T-helper 17 cell (primary cell): Measurements from ENCODE around the gene INPP5F. TPM values are rescaled to one million over a fixed set of nuclear protein-coding genes. Genes with fewer than 3 reads are reported as not detected.
"Not testable (repeated sequence)": the region's sequence is repeated elsewhere in the genome, so short reads cannot be mapped to it uniquely, and the experiment has no call there.

Source experiments
- ATAC-seq: fragments of 150-1000 bp; cut with Tn5 transposase; 2 replicates; pipeline ENCODE4 v1.10.0; 2021; ENCODE audit warnings: mild to moderate bottlenecking, moderate library complexity
- DNase-seq, 3 donors: peaks; one replicate each; pipeline versions ENCODE4 v3.0.0 to v3.0.0-alpha.2; 2020 to 2021
- H3K9me3 ChIP-seq: one replicate; pipeline ENCODE4 v1.7.0; 2013; ENCODE audit warnings: low read length, mild to moderate bottlenecking; ENCODE audit not compliant: control insufficient read depth, poor library complexity, severe bottlenecking
- H3K27ac Mint-ChIP-seq: one replicate; pipeline ENCODE4 v1.8.0; 2022; ENCODE audit warnings: mild to moderate bottlenecking, moderate library complexity, mixed read lengths
- H3K27me3 Mint-ChIP-seq: one replicate; pipeline ENCODE4 v1.8.0; 2022; ENCODE audit warnings: mixed read lengths
- H3K36me3 Mint-ChIP-seq: one replicate; pipeline ENCODE4 v1.8.0; 2022; ENCODE audit warnings: low read depth, mixed read lengths
- H3K4me1 Mint-ChIP-seq: one replicate; pipeline ENCODE4 v1.8.0; 2022; ENCODE audit warnings: mild to moderate bottlenecking, mixed read lengths
- H3K4me3 Mint-ChIP-seq: one replicate; pipeline ENCODE4 v1.8.0; 2022; ENCODE audit warnings: mild to moderate bottlenecking, moderate library complexity, mixed read lengths
- total RNA-seq, 4 donors: library from RNA in 2 of 4; stranded (reverse) in 2 of 4; gene quantifications; one replicate each; pipeline ENCODE4 v1.2.3 and lab custom pipeline; 2022 to 2026

Gene INPP5F
- total RNA-seq, 2 donors from 2014 or later: 10.4 to 11.9 TPM

DNA sequence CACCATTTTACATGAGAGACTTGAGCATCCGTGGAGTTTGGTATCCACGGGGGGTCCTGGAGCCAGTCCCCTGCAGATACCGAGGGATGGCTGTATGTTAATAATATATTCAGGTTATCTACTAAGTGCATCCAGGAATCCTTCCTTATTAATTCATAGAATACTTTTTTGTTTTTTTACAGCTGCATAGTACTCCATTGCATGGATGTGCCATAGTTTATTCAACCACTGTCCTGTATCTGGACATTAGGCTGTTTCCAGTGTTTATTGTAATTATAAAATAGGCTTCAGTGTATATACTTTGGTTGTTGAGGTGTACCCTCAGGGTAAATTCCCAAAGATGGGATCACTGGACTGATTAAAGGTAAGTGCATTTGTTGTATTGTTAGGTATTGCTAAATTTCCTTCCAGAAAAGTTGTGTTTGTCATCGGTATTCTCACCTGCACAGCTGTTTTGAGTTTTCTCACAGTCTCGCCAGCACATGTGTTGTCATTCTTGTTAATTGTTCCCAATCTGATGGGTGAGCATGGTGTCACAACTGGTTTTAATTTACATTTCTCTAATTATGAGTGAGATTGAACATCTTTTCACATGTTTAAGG is 55.1 kb downstream of the INPP5F start:
- H3K9me3 ChIP-seq: no peaks in the 10 kb centered on the region
- no peak overlapping the region for H3K4me3 Mint-ChIP-seq
- DNase-seq (no peak), ATAC-seq (no peak)
- H3K4me1 Mint-ChIP-seq: peaks cover 16% of the 10 kb centered on the region
- no peak overlapping the region for H3K27ac Mint-ChIP-seq
- no peaks in the 10 kb centered on the region for H3K36me3 Mint-ChIP-seq
- no peaks in the 10 kb centered on the region for H3K27me3 Mint-ChIP-seq

DNA sequence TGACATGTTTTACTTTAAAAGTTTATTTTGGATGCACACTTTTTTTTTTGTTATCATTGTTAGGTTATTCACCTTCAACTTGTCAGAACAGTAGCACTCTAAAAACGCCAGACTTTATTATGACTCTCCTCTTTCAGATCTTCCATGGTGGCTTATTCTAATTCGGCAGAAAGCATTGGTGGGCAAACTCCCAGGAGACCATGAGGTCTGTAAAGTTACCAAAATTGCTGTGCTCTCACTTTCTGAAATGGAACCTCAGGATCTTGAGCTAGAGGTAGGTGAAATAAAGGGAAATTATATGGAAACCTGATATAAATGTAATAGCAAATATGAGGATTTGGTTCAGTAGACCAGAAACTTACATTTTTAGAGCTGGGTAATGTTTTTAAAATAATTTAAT is 55.6 kb downstream of the INPP5F start:
- ATAC-seq: no peak
- Mint-ChIP-seq H3K27ac (no peak overlapping the region), H3K4me1 (peaks cover 16% of the 10 kb centered on the region), H3K27me3 (no peaks in the 10 kb centered on the region), H3K36me3 (no peaks in the 10 kb centered on the region), H3K4me3 (no peak overlapping the region)
- H3K9me3 ChIP-seq: no peaks in the 10 kb centered on the region
- no peak for DNase-seq

DNA sequence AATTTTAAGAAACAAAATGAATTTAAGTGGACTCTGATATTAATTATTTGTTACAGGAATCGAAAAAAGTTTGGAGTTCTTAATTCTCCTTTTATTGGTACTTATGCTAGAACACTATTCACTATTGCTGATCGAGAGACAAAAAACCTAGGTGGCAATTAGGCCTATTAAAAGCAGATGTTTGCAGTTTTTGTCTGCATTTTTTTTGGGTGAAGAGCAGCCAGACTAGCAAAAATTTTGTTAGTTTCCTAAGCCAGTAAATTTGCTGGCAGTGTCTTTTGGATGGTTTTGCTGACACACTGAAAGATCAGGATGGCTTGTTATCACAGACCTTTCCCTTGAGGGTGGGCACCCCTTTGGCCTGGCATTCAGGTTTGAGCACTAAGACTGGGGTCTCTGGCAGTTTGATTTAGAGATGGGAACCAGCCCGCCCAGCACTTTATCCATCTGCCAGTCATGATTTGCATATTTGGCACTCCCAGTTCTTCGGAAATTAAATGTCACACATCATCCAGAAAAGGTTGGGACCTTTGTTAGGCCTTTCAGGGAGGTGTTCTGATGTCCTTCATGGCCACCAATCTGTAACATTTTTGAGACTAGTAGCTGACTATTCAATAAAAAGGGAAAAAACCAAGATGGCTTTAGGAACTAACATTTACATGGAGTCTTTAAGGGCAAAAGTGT is 57.3 kb downstream of the INPP5F start:
- DNase-seq (no peak), ATAC-seq (no peak)
- H3K4me3 Mint-ChIP-seq: no peak overlapping the region
- H3K27ac Mint-ChIP-seq: no peak overlapping the region
- H3K4me1 Mint-ChIP-seq: peaks cover 24% of the 10 kb centered on the region
- no peaks in the 10 kb centered on the region for H3K27me3 Mint-ChIP-seq
- no peaks in the 10 kb centered on the region for H3K9me3 ChIP-seq
- H3K36me3 Mint-ChIP-seq: peaks cover 4% of the 10 kb centered on the region

DNA sequence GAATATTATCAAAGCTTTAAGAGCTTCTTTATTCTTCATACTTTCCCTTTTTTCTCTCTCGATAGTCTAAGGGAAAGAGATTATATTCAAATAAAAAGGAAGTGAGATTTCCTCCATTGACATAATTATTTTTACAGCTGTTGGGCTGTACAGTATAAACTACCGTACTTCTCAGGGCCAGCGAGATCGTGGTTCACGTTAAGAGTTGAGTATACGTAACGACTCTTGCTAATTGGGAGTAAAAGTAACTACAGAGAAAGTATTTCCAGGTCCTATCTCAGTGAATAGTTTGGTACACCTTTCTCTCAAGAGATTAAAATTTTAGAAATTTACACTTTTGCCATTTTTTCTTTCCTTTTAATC is 57.8 kb downstream of the INPP5F start:
- ATAC-seq (no peak), DNase-seq (no peak)
- Mint-ChIP-seq H3K4me3 (no peak overlapping the region), H3K27ac (no peak overlapping the region), H3K4me1 (peaks cover 24% of the 10 kb centered on the region), H3K27me3 (no peaks in the 10 kb centered on the region), H3K36me3 (peaks cover 4% of the 10 kb centered on the region)
- H3K9me3 ChIP-seq: no peaks in the 10 kb centered on the region

DNA sequence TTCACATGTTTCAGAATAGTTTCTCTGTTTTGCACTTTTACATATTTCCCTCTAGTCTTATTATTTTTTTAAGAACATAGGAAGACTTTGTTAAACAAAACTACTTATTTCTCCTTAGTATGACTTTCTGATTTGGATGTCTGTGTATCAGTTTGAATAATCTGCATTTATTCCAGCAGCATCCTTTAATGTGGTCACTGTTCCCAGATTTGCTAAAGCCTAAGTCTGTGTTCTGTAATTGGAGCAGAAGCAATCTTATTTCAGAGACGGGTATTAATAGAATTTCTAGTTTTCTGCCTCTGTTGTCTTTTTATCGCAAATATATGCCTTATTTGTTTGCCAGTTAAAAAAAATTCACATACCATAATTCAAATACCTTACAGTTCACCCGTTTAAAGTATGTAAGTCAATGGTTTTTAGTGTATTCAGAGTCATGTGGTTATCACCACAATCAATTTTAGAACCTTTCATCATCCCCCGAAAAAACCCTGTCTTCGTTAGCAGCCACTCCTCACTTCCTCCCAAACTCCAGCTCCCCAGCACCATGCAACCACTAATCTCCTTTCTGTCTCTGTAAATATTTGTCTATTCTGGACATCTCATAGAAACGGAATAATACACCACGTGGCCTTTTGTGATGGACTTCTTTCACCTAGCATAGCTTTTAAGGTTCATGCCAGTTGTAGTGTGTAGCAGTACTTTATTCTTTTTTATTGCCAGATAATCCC is 58.7 kb downstream of the INPP5F start:
- Mint-ChIP-seq H3K4me1 (peaks cover 23% of the 10 kb centered on the region), H3K4me3 (peak overlapping the region; percentile 79), H3K27ac (peak overlapping the region; percentile 49), H3K36me3 (peaks cover 4% of the 10 kb centered on the region), H3K27me3 (no peaks in the 10 kb centered on the region)
- no peak for DNase-seq
- ATAC-seq: peak; percentile 90
- H3K9me3 ChIP-seq: no peaks in the 10 kb centered on the region

DNA sequence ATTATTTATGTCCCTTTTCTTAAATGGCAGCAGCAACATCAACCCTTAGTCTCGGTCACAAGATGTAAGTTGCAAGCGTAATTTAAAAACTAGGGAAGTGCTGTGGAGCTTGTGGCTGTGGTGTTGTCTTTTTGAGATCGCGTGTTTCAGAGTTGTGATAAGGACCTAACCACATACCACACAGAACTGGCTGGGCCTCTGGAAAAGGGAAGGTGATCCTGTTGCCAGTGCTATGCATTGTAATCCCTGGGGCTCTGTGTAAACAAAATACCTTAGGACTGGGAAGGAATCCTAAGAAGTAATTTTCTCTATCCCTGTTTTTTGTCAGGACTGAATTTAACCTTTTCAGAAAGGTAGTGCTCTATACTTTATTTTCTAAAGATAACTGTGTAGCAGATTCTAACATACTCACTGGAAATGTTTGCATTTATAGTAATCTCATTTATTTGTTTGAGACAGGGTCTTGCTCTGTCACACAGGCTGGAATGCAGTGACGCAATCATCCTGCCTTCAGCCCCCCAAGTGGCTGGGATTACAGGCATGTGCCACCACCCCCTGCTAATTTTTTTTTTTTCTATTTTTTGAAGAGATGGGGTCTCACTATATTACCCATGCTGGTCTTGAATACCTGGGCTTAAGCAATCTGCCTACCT is 60.4 kb downstream of the INPP5F start:
- Mint-ChIP-seq H3K27ac (no peak overlapping the region), H3K4me1 (peaks cover 31% of the 10 kb centered on the region), H3K27me3 (no peaks in the 10 kb centered on the region), H3K4me3 (no peak overlapping the region), H3K36me3 (peaks cover 6% of the 10 kb centered on the region)
- no peak for ATAC-seq
- DNase-seq: no peak
- no peaks in the 10 kb centered on the region for H3K9me3 ChIP-seq

DNA sequence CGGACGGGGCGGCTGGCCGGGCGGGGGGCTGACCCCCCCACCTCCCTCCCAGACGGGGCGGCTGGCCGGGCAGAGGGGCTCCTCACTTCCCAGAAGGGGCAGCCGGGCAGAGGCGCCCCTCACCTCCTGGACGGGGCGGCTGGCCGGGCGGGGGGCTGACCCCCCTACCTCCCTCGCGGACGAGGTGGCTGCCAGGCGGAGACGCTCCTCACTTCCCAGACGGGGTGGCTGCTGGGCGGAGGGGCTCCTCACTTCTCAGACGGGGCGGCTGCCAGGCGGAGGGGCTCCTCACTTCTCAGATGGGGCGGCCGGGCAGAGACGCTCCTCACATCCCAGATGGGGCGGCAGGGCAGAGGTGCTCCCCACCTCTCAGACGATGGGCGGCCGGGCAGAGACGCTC is 69.3 kb downstream of the INPP5F start:
- H3K27ac Mint-ChIP-seq, DNase-seq, ATAC-seq, H3K36me3 Mint-ChIP-seq, H3K4me3 Mint-ChIP-seq, H3K27me3 Mint-ChIP-seq, H3K4me1 Mint-ChIP-seq, H3K9me3 ChIP-seq: not testable (repeated sequence)

DNA sequence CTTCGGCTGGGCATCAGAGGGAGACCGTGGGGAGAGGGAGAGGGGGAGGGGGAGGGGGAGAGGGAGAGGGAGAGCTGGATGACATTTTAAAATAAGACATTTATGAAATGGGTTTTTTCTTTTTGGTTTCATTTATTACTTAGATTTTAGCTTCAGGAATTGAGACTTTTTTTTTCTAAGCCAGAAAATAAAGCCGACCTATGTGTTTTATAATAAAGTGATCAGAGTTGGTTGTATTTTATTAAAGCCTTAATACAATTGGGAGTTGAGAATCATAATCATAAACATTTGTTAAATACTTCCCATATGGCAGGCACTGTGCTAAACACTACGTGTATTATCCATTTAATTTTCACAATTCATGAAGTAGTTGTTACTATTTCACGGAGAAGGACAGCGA is 70.2 kb downstream of the INPP5F start:
- Mint-ChIP-seq H3K27ac (no peak overlapping the region), H3K27me3 (no peaks in the 10 kb centered on the region), H3K4me1 (peaks cover 7% of the 10 kb centered on the region), H3K4me3 (no peak overlapping the region), H3K36me3 (peaks cover 8% of the 10 kb centered on the region)
- ATAC-seq (no peak), DNase-seq (no peak)
- H3K9me3 ChIP-seq: no peaks in the 10 kb centered on the region

DNA sequence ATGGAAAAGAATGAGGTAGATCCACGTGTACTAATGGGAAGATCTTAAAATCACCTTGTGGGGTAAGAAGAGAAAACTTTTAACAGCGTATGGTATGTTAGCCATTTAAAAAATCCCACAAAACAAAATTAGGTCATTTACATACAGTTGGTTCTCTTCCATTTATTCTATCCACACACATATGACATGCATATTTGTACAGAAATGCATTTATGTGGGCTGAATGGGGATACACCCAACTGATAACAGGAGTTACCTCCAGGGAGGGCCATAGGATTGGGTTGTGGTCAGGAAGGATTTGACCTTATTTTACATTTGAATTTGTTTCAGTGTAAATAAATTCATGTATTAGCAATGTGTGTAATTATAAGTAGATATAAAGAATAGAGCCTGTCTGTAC is 75.3 kb downstream of the INPP5F start:
- H3K9me3 ChIP-seq: no peaks in the 10 kb centered on the region
- no peak overlapping the region for H3K27ac Mint-ChIP-seq
- ATAC-seq: no peak
- H3K4me1 Mint-ChIP-seq: peaks cover 4% of the 10 kb centered on the region
- H3K4me3 Mint-ChIP-seq: no peak overlapping the region
- H3K27me3 Mint-ChIP-seq: no peaks in the 10 kb centered on the region
- DNase-seq: no peak
- peaks cover 9% of the 10 kb centered on the region for H3K36me3 Mint-ChIP-seq

DNA sequence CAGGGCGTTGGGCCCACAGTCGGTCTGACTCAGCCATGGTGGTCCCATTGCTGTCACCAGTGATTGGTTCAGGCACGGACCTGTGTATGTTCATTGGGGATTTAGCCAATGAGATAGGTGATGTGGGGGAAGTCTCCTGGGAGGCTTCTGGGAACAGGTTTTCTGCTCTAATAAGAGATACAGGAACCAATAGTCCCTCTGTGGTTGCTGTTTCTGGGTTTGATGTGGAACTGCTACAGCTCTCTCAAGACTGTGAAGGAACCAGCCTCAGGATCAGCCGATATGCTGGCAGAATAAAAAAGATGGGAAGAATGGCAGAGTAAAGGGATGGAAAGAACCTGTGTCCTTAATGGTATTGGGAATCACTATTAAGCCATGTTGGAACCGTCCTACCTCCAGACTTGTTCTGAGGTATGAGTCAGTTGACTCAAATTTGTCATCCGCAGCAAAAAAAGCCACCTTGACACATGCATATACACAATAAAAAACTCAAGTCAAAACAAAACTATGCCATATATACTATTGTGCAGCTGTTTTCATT is 76.2 kb downstream of the INPP5F start:
- Mint-ChIP-seq H3K27ac (peak overlapping the region; percentile 78), H3K4me1 (peaks cover 4% of the 10 kb centered on the region), H3K4me3 (no peak overlapping the region), H3K36me3 (peaks cover 5% of the 10 kb centered on the region), H3K27me3 (no peaks in the 10 kb centered on the region)
- H3K9me3 ChIP-seq: no peaks in the 10 kb centered on the region
- ATAC-seq (no peak), DNase-seq (no peak)

DNA sequence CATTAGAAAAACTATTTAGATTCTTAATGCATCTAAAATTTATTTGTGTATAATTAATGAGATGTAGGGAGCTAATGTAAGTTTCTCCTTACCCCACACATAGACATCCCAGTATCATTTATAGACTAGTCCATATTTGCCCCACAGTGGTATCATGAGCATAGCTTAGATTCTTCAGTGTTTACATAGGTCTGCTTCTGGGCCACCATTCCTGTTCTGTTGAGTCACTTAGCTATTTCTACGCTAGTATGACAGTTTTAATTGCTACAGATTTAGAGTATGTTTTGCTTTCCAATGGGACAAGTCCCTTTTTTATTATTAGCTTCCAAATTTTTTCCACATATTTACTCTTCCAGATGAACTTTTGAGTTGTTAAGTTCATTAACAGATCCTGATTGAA is 77.4 kb downstream of the INPP5F start:
- Mint-ChIP-seq H3K27me3 (no peaks in the 10 kb centered on the region), H3K4me1 (peaks cover 7% of the 10 kb centered on the region)

DNA sequence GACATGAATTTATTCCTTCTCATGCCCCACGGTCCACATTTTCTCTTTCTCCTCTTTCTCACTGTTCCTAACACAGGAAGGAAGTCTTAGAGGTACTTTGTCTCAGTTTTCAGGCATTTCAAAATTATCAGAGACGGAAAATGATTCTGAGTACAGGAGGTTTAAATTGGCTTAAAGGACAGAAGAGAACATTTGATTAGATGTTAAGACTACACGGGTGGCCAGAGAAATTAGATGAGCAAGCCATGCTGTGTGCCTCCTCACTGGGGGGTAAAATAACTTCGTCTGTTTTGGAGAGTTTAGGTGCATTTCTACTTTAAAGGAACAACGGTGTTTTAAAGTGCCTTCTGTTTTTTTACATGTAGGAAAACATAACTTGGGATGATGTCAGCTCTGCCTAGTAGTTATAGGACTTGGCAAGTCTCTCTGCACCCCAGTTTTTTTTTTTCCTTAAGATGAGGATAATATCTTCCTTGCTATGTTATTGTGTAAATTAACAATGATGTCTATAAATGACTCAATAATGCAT is 79.9 kb downstream of the INPP5F start:
- no peak overlapping the region for H3K4me3 Mint-ChIP-seq
- H3K4me1 Mint-ChIP-seq: peaks cover 5% of the 10 kb centered on the region
- H3K27me3 Mint-ChIP-seq: no peaks in the 10 kb centered on the region
- no peak for ATAC-seq
- H3K27ac Mint-ChIP-seq: no peak overlapping the region
- DNase-seq: no peak
- peaks cover 3% of the 10 kb centered on the region for H3K36me3 Mint-ChIP-seq
- H3K9me3 ChIP-seq: no peaks in the 10 kb centered on the region

More for the DNA sequence above, 77.4 kb downstream of the INPP5F start:
- no peak overlapping the region for H3K4me3 Mint-ChIP-seq
- no peak for ATAC-seq
- no peak for DNase-seq
- no peaks in the 10 kb centered on the region for H3K9me3 ChIP-seq
- H3K27ac Mint-ChIP-seq: peak overlapping the region; percentile 11
- peaks cover 3% of the 10 kb centered on the region for H3K36me3 Mint-ChIP-seq
